HG03457 (cell line): ENCODE measurements around the gene NTM.

Experiments used
- ATAC-seq: cut with Tn5 transposase; IDR thresholded peaks from one replicate; pipeline ENCODE4 v1.9.1; 2021; ENCODE audit warnings: moderate number of reproducible peaks; ENCODE audit not compliant: unreplicated experiment

NTM gene

DNA sequence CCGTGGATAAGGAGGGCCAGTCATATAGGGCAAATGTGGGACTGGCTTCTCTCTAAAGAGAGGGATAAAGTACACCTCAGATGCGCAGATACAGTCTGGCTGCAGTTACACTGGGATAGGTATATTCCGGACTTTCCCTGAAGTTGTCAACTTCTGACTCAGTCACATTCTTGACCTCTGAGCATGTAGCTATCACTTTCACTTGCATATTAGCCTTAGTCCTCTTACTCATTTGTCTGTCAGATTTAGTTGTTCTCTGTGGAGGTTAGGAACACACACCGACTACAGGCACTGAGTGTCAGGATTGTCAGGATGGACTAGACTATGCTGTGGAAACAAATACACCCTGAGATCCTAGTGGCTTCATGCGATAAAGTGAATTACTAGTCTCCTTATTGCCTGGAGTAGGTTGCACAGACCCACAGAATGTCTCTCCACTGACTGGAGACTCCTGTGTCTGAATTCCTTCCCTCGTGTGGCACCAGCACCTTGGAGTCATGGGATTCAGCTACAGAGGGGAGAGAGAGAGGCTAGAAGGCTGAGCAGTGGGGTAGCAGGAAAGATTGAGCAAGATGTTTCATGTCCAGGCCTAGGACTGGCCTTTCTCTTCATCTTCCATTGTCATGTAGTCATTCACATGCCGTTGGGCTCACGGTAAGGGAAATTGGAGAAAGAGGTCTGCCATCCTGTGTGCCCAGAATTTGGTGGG, 654.3 kb downstream of the NTM start:
- no peak for ATAC-seq

- no peak for ATAC-seq
Measured at GRCh38 chr11:132026746-132027145, 656.3 kb downstream of the NTM start.

DNA sequence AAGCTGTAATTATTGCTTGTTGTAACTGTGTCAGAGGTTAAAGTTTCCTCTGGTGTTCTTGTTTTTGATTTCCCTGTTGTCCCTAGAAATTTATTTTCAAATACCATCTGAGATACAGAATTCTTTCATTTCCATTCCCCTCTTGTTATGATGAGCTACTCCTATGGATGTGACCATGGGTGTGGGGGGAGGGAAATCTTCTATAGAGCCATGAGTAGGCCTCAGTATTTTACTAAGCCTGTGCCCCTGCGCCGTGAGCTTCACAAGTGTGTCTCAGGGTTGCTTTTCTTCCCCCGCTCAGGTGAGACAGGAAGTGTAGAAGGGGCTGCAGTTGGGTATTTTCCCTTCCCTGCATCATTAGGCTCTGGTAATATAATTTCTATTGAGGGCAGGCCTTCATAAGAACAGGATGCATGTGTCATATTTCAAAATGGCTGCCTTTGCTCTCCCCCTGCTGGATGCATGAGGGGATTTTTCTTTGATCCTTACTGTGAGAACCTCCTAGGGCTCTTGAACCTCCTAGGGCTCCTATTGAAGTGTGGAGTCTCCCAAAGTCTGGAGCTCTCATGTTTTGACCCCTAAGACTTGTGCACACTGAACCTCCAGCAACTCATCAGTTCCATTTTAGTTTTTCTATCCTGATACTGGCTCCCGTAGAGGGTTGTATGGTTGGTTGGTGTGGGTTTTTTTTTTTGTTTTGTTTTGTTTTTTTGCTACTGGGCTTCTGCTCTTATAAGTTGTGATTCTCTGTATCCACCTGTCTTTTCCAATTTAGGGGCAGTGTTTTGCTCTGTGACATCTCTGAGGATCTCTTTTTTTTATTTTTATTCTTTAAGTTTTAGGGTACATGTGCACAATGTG, 658.2 kb downstream of the NTM start:
- no peak for ATAC-seq

- ATAC-seq: no peak
Measured at GRCh38 chr11:132030896-132031295, 660.5 kb downstream of the NTM start.

- no peak for ATAC-seq
Measured at GRCh38 chr11:132032555-132032954, 662.1 kb downstream of the NTM start.

DNA sequence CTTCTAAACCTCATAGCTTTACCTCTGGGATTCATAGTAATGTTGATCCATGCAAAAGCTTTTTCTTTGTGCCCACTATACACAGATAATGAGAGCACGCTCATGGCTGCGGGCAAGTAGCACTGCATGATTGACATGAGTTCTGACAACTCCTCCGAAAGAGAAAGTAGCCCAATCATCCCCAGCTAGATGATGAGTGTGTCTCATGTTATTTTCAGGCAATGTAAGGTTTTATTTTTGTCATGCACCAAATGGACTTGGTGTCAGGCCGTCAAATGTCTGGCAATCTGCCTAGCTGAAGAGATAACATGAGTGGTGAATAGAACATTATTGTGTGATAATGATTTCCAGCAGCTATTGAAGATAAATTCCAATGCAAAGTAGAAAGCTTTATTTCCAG, 662.6 kb downstream of the NTM start:
- no peak for ATAC-seq

DNA sequence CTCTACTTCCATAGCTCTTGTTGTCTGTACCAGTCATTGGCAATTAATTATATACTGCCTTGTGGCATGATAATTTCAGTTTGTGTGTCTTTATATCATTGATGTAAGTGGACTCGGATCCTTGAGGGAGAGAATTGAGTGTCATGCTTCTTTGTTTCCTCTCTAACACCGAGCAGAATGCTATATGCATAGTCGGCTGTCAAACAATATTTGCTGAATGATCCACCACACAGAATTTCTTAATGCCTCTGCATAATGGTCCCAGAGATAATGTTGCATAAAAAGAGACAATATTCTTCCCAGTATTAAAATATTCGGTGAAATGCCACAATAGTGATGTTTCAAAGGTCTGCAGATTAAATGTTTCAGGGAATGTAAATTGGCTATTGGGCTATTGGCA, 664.8 kb downstream of the NTM start:
- ATAC-seq: no peak

- ATAC-seq: no peak
Measured at GRCh38 chr11:132035766-132036165, 665.4 kb downstream of the NTM start.

- no peak for ATAC-seq
Measured at GRCh38 chr11:132036220-132036619, 665.8 kb downstream of the NTM start.

DNA sequence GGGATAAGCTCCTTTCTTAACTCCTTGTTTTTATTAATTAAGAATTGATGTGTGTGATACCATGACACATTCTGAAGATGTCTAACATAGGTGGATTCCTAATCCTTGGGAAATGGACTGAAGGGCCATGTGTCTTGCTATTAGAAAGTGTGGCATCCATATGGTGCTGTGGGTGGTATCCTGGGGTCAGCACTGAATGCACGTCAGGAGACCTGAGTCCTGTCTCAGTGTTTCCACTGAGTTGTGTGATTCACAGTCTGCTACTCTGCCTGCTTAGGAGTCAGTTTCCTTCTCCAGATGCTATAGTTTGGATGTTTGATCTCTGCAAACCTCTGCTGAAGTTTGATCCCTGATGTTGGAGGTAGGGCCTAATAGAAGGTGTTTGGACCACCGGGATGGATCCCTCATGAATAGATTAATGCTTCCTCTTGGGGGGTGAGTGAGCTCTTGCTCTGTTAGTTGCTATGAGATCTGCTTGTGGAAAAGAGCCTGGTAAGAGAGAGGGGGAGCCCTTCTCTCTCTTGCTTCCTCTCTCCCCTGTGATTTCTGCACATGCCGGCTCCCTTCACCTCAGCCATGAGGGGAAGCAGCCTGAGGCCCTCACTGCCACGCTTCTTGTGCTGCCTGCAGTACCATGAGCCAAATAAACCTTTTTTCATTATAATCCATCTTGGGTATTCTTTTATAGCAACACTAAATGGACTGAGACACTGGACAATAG, 666.5 kb downstream of the NTM start:
- ATAC-seq: no peak

DNA sequence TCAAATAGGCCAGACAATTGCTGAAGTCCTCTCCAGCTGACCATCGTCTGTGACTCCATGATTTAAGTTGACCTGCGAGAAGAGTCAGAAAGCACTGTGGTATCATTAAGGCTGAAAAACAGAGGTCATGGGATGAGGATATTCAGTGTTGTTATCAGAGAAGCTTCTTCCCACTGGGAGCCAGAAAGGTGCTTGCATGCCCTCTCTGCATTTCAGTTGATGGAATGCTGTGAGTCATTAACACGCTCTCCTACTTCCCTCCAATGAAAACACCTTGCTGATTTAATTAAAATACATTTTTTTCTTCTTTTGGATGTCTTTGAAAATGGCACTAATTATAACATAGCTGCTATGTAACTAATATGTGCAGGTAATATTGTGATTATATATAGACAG, 667.0 kb downstream of the NTM start:
- no peak for ATAC-seq

- ATAC-seq: no peak
Measured at GRCh38 chr11:132037956-132038355, 667.5 kb downstream of the NTM start.

DNA sequence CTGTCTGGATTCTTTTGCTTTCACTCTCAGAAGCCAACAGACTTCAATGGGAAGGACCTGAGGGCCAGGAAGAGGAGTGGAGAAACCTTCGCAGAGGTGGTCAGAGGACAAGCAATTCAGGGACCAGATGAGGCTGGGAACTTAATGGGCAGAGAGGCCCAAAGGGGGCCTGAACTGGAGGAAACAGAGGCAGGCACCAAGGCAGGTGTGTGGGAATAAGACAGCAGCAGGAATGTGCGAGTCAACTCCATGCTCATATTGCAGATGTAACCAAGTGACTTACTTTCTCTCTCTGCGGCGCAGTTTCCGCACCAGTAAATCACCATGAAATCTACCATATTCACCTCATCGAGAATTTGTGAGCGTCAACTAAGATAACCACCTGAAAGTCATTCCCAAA, 669.1 kb downstream of the NTM start:
- ATAC-seq: no peak

GRCh38 chr11:132042296-132042695, 671.9 kb downstream of the NTM start:
- no peak for ATAC-seq

- ATAC-seq: no peak
Measured at GRCh38 chr11:132043714-132044113, 673.3 kb downstream of the NTM start.

DNA sequence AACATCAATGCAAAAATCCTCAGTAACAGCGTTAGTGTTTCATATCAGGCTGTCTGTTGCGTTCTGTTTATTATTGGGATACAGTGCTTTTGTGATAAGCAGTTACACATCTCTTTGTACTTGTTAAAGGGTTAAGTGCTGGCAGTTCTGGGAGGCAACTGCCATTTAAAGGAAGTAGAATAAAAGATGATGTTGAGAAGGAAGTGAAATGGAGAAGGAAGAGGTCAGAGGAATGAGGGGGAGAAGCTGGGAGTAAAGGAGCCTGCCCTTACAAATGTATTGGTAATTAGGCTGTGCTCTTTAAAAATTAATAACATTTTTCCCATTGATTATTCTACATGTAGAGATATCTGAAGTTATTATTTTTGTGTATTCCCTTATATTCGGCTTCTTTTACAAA, 674.7 kb downstream of the NTM start:
- no peak for ATAC-seq

DNA sequence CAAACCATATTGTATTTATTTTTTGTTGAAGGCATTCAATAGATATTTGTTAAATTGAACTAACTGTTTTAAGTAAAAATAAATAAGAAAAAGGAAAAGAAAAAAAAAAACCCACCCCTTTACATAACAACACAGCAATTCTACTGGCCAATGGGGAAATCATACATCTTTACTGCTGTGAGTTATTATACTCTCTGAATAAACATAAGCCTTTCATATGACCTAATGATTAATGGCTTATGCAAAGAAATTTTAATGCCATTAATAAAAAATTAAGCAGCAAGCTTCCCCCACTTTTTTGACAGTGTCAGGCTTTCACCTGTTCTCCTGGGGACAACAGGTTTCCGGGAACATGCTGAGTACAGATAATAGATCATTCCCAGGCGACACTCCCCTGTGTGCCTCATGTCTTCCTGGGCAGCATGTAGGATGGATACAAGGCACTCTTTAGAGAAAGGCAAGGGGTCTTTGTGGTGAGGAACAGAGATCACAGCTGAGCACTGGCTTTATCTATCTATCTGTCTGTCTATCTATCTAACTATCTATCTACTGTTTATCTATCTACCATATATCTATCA, 676.0 kb downstream of the NTM start:
- no peak for ATAC-seq

GRCh38 chr11:132047167-132047566, 676.8 kb downstream of the NTM start:
- ATAC-seq: no peak

- no peak for ATAC-seq
Measured at GRCh38 chr11:132048040-132048439, 677.6 kb downstream of the NTM start.

DNA sequence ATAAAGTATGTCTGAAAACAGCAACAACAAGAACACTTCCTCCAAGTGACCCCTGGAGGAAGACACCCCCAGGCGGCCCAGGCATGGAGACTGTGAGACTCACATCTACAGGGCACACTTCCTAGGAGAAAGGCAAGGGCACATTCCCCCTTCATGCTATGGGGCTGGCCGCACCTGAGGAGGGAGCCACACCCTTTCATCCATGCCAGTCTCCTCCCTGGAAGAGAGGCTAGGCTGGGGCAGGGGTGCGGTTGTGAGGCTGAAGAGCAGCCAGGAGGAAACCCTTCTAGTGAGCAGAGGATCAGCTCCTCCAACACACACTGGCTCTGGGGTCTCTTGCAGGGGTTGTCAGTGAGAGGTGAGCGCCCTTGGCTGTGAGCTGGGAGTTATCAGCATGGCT, 678.8 kb downstream of the NTM start:
- ATAC-seq: no peak

- no peak for ATAC-seq
Measured at GRCh38 chr11:132050049-132050448, 679.6 kb downstream of the NTM start.
